ENCODE results near the gene PRSS33.

PRSS33 gene

GRCh38 chr16:2817340-2818271 is 30.2 kb upstream of the PRSS33 start:
- no peak for TF ChIP-seq CTCF (IDR thresholded peaks at IDR 0.05; ENCODE audit: low read length, missing control alignments)
- H3K4me3 ChIP-seq (replicated peaks; ENCODE audit: low read depth, low read length): no peak overlapping the region
- DNase-seq (ENCODE audit: low read depth): no peak

- no peak within 1 kb of the TSS for H3K4me3 ChIP-seq (replicated peaks; ENCODE audit: low read depth, low read length)
- TF ChIP-seq CTCF (IDR thresholded peaks at IDR 0.05; ENCODE audit: low read length, missing control alignments): no peak
- DNase-seq (ENCODE audit: low read depth): no peak
Measured at GRCh38 chr16:2816751-2817339, 29.5 kb upstream of the PRSS33 start, which contains the start of gene PRSS21. TSS of gene PRSS21 (plus strand) at chr16:2817237. CDS start at chr16:2817269, 32 bp downstream.

GRCh38 chr16:2815299-2815771 is 28.0 kb upstream of the PRSS33 start:
- no peak for TF ChIP-seq CTCF (IDR thresholded peaks at IDR 0.05; ENCODE audit: low read length, missing control alignments)
- no peak for DNase-seq (ENCODE audit: low read depth)
- no peak overlapping the region for H3K4me3 ChIP-seq (replicated peaks; ENCODE audit: low read depth, low read length)

- no peak overlapping the region for H3K4me3 ChIP-seq (replicated peaks; ENCODE audit: low read depth, low read length)
- no peak for TF ChIP-seq CTCF (IDR thresholded peaks at IDR 0.05; ENCODE audit: low read length, missing control alignments)
- no peak for DNase-seq (ENCODE audit: low read depth)
Measured at GRCh38 chr16:2814551-2815298, 27.4 kb upstream of the PRSS33 start.

- TF ChIP-seq CTCF (IDR thresholded peaks at IDR 0.05; ENCODE audit: low read length, missing control alignments): no peak
- no peak for DNase-seq (ENCODE audit: low read depth)
- H3K4me3 ChIP-seq (replicated peaks; ENCODE audit: low read depth, low read length): no peak overlapping the region
Measured at GRCh38 chr16:2813771-2814221, 26.4 kb upstream of the PRSS33 start.

- DNase-seq (ENCODE audit: low read depth): no peak
- H3K4me3 ChIP-seq (replicated peaks; ENCODE audit: low read depth, low read length): no peak overlapping the region
- TF ChIP-seq CTCF (IDR thresholded peaks at IDR 0.05; ENCODE audit: low read length, missing control alignments): no peak
Measured at GRCh38 chr16:2811703-2812471, 24.5 kb upstream of the PRSS33 start.

All from fibroblast of pulmonary artery (primary cell).